Esophagus squamous epithelium (tissue), 5 donors: Measurements from ENCODE around the gene MXD3. TPM values are rescaled to one million over a fixed set of nuclear protein-coding genes. Genes with fewer than 3 reads are reported as not detected.
"Not testable (repeated sequence)": the region's sequence is repeated elsewhere in the genome, so short reads cannot be mapped to it uniquely, and the experiment has no call there.

Experiments used
- DNase-seq: peaks from one replicate; lab custom pipeline; 2025; lab: John Stamatoyannopoulos, UW
- H3K27ac ChIP-seq, 4 donors: fragments of 200-600 bp; sonication (generic); one replicate each; pipeline ENCODE4 v1.5.1; 2016 to 2019; ENCODE audit warnings: mild to moderate bottlenecking in 1 of 4
- H3K27me3 ChIP-seq, 4 donors: fragments of 200-600 bp; sonication (generic); 1 replicate in 3 of 4; 2 replicates in 1 of 4; pipeline versions ENCODE4 v1.5.1 to v1.6.0; 2017 to 2021; ENCODE audit warnings: antibody characterized with exemption in 1 of 4
- H3K36me3 ChIP-seq, 3 donors: fragments of 200-600 bp; sonication (generic); one replicate each; pipeline ENCODE4 v1.5.1; 2016 to 2019
- H3K4me1 ChIP-seq, 3 donors: fragments of 200-600 bp; sonication (generic); one replicate each; pipeline ENCODE4 v1.5.1; 2017 to 2019
- H3K4me3 ChIP-seq, 4 donors: fragments of 200-600 bp; sonication (generic); 1 replicate in 3 of 4; 2 replicates in 1 of 4; pipeline ENCODE4 v1.5.1; 2016 to 2019; ENCODE audit warnings: mild to moderate bottlenecking in 2 of 4, moderate library complexity in 1 of 4
- H3K9me3 ChIP-seq, 3 donors: fragments of 200-600 bp; sonication (generic); one replicate each; pipeline ENCODE4 v1.5.1; 2016 to 2019
- CTCF ChIP-seq, 6 experiments: fragments of 450-650 bp in 4 of 6; fragments of 200-600 bp in 2 of 6; sonication (generic) in 2 of 6; IDR thresholded peaks; one replicate each; pipeline ENCODE4 v1.5.1; 2016 to 2019; ENCODE audit warnings: antibody characterized with exemption in 6 of 6, mild to moderate bottlenecking in 4 of 6, moderate library complexity in 4 of 6
- POLR2A ChIP-seq, 4 donors: fragments of 450-650 bp; IDR thresholded peaks; one replicate each; pipeline ENCODE4 v1.6.1; 2017; ENCODE audit warnings: antibody characterized with exemption in 4 of 4, mild to moderate bottlenecking in 4 of 4, moderate library complexity in 3 of 4
- WGBS, 2 donors: methylation state at CpG; one replicate each; pipeline ENCODE4 v1.1.5; 2018; 5-methylcytosine and 5-hydroxymethylcytosine counted together
- intact Hi-C: fragments of 100-400 bp; cut with DNase I; formaldehyde crosslinking; loops from one replicate; pipeline ENCODE4 v1.15.0; 2022
- total RNA-seq, 4 donors: library from RNA; depleted of rRNA; stranded (reverse); fragments of >200 nt; gene quantifications; one replicate each; pipeline ENCODE4 v1.1.0, GENCODE V29; 2016
- donor health status: DM: yes; HTN: yes; CAD: no.

MXD3 gene
- total RNA-seq, 4 donors from 2014 or later: 7.4 to 15.3 (median 9.5) TPM

GRCh38 chr5:177308740-177309139 lies 3.0 kb downstream of the MXD3 start:
- no peak for DNase-seq
- Histone ChIP-seq H3K36me3 (peaks cover 5 to 45% (median 8%) of the 10 kb centered on the region in 3 donors), H3K27ac (no peak overlapping the region), H3K4me3 (no peak overlapping the region), H3K4me1 (peaks cover 46 to 88% (median 47%) of the 10 kb centered on the region in 3 donors), H3K9me3 (no peaks in the 10 kb centered on the region), H3K27me3 (no peaks in the 10 kb centered on the region)
- intact Hi-C loops: no loop called here
- WGBS, 2 donors: 83 to 96% methylated on average over 8 to 10 of the region's 11 CpGs
- TF ChIP-seq POLR2A (IDR thresholded peaks at IDR 0.05) (no peak), CTCF (IDR thresholded peaks at IDR 0.05) (no peak)

GRCh38 chr5:177307544-177308363 lies 3.9 kb downstream of the MXD3 start:
- 67 to 70% methylated on average over 2 to 10 of the region's 43 CpGs for WGBS, 2 donors
- TF ChIP-seq CTCF (IDR thresholded peaks at IDR 0.05): no peak
- TF ChIP-seq POLR2A (IDR thresholded peaks at IDR 0.05): no peak
- peak overlapping the region in 3 of 4 donors; percentile 54 to 98 (median 93) for H3K27ac ChIP-seq
- H3K4me1 ChIP-seq: peaks cover 45 to 88% (median 46%) of the 10 kb centered on the region in 3 donors
- no peaks in the 10 kb centered on the region for H3K27me3 ChIP-seq
- no peak for DNase-seq
- peaks cover 5 to 45% (median 8%) of the 10 kb centered on the region in 3 donors for H3K36me3 ChIP-seq
- H3K4me3 ChIP-seq: no peak overlapping the region
- intact Hi-C loops: no loop called here
- no peaks in the 10 kb centered on the region for H3K9me3 ChIP-seq

GRCh38 chr5:177306674-177307543 lies 4.8 kb downstream of the MXD3 start:
- peaks cover 48 to 88% (median 48%) of the 10 kb centered on the region in 3 donors for H3K4me1 ChIP-seq
- H3K9me3 ChIP-seq: no peaks in the 10 kb centered on the region
- H3K27ac ChIP-seq: peak overlapping the region; percentile 54 to 98 (median 92)
- TF ChIP-seq CTCF (IDR thresholded peaks at IDR 0.05): peak in 1 of 6 experiments; percentile 9
- no peak for TF ChIP-seq POLR2A (IDR thresholded peaks at IDR 0.05)
- H3K36me3 ChIP-seq: peaks cover 5 to 45% (median 8%) of the 10 kb centered on the region in 3 donors
- no peak for DNase-seq
- H3K4me3 ChIP-seq: no peak overlapping the region
- no peaks in the 10 kb centered on the region for H3K27me3 ChIP-seq
- 51 to 70% methylated on average over 8 to 13 of the region's 15 CpGs for WGBS, 2 donors
- intact Hi-C loops: no loop called here

- Histone ChIP-seq H3K4me1 (peaks cover 48 to 88% (median 48%) of the 10 kb centered on the region in 3 donors), H3K27ac (peak overlapping the region; percentile 39 to 98 (median 92)), H3K36me3 (peaks cover 5 to 48% (median 8%) of the 10 kb centered on the region in 3 donors)
- H3K9me3 ChIP-seq, DNase-seq, H3K4me3 ChIP-seq, intact Hi-C loops, H3K27me3 ChIP-seq: not testable (repeated sequence)
- WGBS, 2 donors: 58 to 67% methylated on average over 7 to 8 of the region's 11 CpGs
These were observed 5.5 kb downstream of the MXD3 start for GRCh38 chr5:177306103-177306640.

GRCh38 chr5:177304392-177305119 lies 7.1 kb downstream of the MXD3 start:
- peaks cover 5 to 46% (median 8%) of the 10 kb centered on the region in 3 donors for H3K36me3 ChIP-seq
- no peak for DNase-seq
- H3K4me3 ChIP-seq: peak overlapping the region; percentile 76 to 100 (median 95)
- H3K27me3 ChIP-seq: no peaks in the 10 kb centered on the region
- intact Hi-C loops: no loop called here
- peak overlapping the region; percentile 90 to 98 (median 92) for H3K27ac ChIP-seq
- 12 to 22% methylated on average over 9 to 10 of the region's 19 CpGs for WGBS, 2 donors
- no peak for TF ChIP-seq CTCF (IDR thresholded peaks at IDR 0.05)
- no peak for TF ChIP-seq POLR2A (IDR thresholded peaks at IDR 0.05)
- H3K9me3 ChIP-seq: no peaks in the 10 kb centered on the region
- H3K4me1 ChIP-seq: peaks cover 54 to 88% (median 54%) of the 10 kb centered on the region in 3 donors
